Measurements from ENCODE around the gene PCDH10.

- TF ChIP-seq, protein P1, sequence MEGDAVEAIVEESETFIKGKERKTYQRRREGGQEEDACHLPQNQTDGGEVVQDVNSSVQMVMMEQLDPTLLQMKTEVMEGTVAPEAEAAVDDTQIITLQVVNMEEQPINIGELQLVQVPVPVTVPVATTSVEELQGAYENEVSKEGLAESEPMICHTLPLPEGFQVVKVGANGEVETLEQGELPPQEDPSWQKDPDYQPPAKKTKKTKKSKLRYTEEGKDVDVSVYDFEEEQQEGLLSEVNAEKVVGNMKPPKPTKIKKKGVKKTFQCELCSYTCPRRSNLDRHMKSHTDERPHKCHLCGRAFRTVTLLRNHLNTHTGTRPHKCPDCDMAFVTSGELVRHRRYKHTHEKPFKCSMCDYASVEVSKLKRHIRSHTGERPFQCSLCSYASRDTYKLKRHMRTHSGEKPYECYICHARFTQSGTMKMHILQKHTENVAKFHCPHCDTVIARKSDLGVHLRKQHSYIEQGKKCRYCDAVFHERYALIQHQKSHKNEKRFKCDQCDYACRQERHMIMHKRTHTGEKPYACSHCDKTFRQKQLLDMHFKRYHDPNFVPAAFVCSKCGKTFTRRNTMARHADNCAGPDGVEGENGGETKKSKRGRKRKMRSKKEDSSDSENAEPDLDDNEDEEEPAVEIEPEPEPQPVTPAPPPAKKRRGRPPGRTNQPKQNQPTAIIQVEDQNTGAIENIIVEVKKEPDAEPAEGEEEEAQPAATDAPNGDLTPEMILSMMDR (conservative IDR thresholded peaks at IDR 0.05) = no peak
- no peak for TF ChIP-seq ZFX (IDR thresholded peaks at IDR 0.05)
Measured at GRCh38 chr4:133129237-133129636, 19.9 kb upstream of the PCDH10 start.

Measured in C4-2B (cell line).